CD14-positive monocyte (primary cell): Measurements from ENCODE around the gene CUL7. TPM values are rescaled to one million over a fixed set of nuclear protein-coding genes. Genes with fewer than 3 reads are reported as not detected.

Experiments used
- DNase-seq, 3 donors: peaks; one replicate each; pipeline ENCODE4 v3.0.0-alpha.2; 2011 to 2022
- H2AFZ ChIP-seq: 2 replicates; pipeline ENCODE4 v1.6.0; 2012; ENCODE audit warnings: mild to moderate bottlenecking, low read depth, low read length, inconsistent platforms; ENCODE audit not compliant: insufficient read depth, poor library complexity, severe bottlenecking
- H3K27ac ChIP-seq, 2 donors: 1 replicate in 1 of 2; 2 replicates in 1 of 2; pipeline ENCODE4 v1.5.1; 2012 to 2013; ENCODE audit warnings: low read length in 2 of 2, control low read depth in 1 of 2, inconsistent platforms in 1 of 2, low read depth in 1 of 2, mild to moderate bottlenecking in 1 of 2
- H3K27me3 ChIP-seq, 2 donors: one replicate each; pipeline versions ENCODE4 v1.6.0 to v1.6.1; 2011 to 2013; ENCODE audit warnings: low read length in 2 of 2; ENCODE audit not compliant: control insufficient read depth in 2 of 2, insufficient read depth in 2 of 2
- H3K36me3 ChIP-seq, 2 donors: replicated peaks in 1 of 2; 1 replicate in 1 of 2; 2 replicates in 1 of 2; pipeline versions ENCODE4 v1.5.1 to v1.6.1; 2012 to 2013; ENCODE audit warnings: low read length in 2 of 2, control low read depth in 1 of 2, inconsistent platforms in 1 of 2, mild to moderate bottlenecking in 1 of 2; ENCODE audit not compliant: insufficient read depth in 2 of 2, control insufficient read depth in 1 of 2
- H3K4me1 ChIP-seq, 2 donors: 1 replicate in 1 of 2; 2 replicates in 1 of 2; pipeline versions ENCODE4 v1.5.1 to v1.6.1; 2012 to 2013; ENCODE audit warnings: low read length in 2 of 2, control low read depth in 1 of 2, inconsistent platforms in 1 of 2, mild to moderate bottlenecking in 1 of 2, moderate library complexity in 1 of 2; ENCODE audit not compliant: insufficient read depth in 2 of 2, control insufficient read depth in 1 of 2
- H3K4me2 ChIP-seq: replicated peaks from 2 replicates; pipeline ENCODE3; 2012; ENCODE audit warnings: low read length, moderate library complexity, mild to moderate bottlenecking; ENCODE audit not compliant: poor library complexity, severe bottlenecking; ENCODE audit errors: extremely low read depth
- H3K4me3 ChIP-seq, 3 experiments: fragments of 200-600 bp in 1 of 3; sonication (generic) in 1 of 3; replicated peaks in 1 of 3; 1 replicate in 2 of 3; 2 replicates in 1 of 3; pipeline ENCODE4 v1.5.1; 2011 to 2013; ENCODE audit warnings: low read length in 3 of 3, mild to moderate bottlenecking in 3 of 3, control low read depth in 2 of 3, low read depth in 2 of 3, inconsistent platforms in 1 of 3, moderate library complexity in 1 of 3
- H3K79me2 ChIP-seq: 2 replicates; pipeline ENCODE4 v1.6.0; 2012; ENCODE audit warnings: mild to moderate bottlenecking, control low read depth, inconsistent platforms, low read length, moderate library complexity; ENCODE audit not compliant: insufficient read depth
- H3K9ac ChIP-seq: 2 replicates; pipeline ENCODE4 v1.6.0; 2017; ENCODE audit warnings: low read length, mild to moderate bottlenecking; ENCODE audit not compliant: insufficient read depth, poor library complexity, severe bottlenecking
- H3K9me3 ChIP-seq, 2 donors: replicated peaks in 1 of 2; 1 replicate in 1 of 2; 2 replicates in 1 of 2; pipeline versions ENCODE4 v1.5.1 to v1.6.1; 2012 to 2013; ENCODE audit warnings: low read length in 2 of 2, control low read depth in 1 of 2; ENCODE audit not compliant: control insufficient read depth in 1 of 2, insufficient read depth in 1 of 2
- H4K20me1 ChIP-seq: 2 replicates; pipeline ENCODE4 v1.6.0; 2012; ENCODE audit warnings: mild to moderate bottlenecking, low read length, control low read depth, moderate library complexity; ENCODE audit not compliant: insufficient read depth
- H3K27ac Mint-ChIP-seq, 7 donors: one replicate each; pipeline ENCODE4 v1.8.0; 2020; ENCODE audit warnings: mild to moderate bottlenecking in 7 of 7, mixed read lengths in 7 of 7, moderate library complexity in 6 of 7, inconsistent platforms in 2 of 7
- H3K27me3 Mint-ChIP-seq, 3 donors: one replicate each; pipeline ENCODE4 v1.8.0; 2021 to 2022; ENCODE audit warnings: low read depth in 3 of 3, mild to moderate bottlenecking in 3 of 3, mixed read lengths in 3 of 3, moderate library complexity in 3 of 3, inconsistent platforms in 1 of 3
- H3K36me3 Mint-ChIP-seq, 2 donors: one replicate each; pipeline ENCODE4 v1.8.0; 2020; ENCODE audit warnings: mixed read lengths in 2 of 2, inconsistent platforms in 1 of 2, mild to moderate bottlenecking in 1 of 2
- H3K4me1 Mint-ChIP-seq: one replicate; pipeline ENCODE4 v1.8.0; 2020; ENCODE audit warnings: mild to moderate bottlenecking, mixed read lengths
- H3K4me3 Mint-ChIP-seq, 2 donors: one replicate each; pipeline ENCODE4 v1.8.0; 2020; ENCODE audit warnings: mild to moderate bottlenecking in 2 of 2, mixed read lengths in 2 of 2, moderate library complexity in 1 of 2
- H3K9me3 Mint-ChIP-seq, 7 donors: one replicate each; pipeline ENCODE4 v1.8.0; 2020 to 2022; ENCODE audit warnings: mixed read lengths in 7 of 7, mild to moderate bottlenecking in 6 of 7, moderate library complexity in 6 of 7, inconsistent platforms in 2 of 7
- CTCF ChIP-seq: fragments of 200-600 bp; IDR thresholded peaks from one replicate; pipeline ENCODE4 v1.8.0; 2022; ENCODE audit warnings: antibody characterized with exemption, mild to moderate bottlenecking
- WGBS: methylation state at CpG from one replicate; pipeline ENCODE4 v1.1.5; 2013; ENCODE audit warnings: missing lambda C conversion rate; ENCODE audit not compliant: insufficient coverage; 5-methylcytosine and 5-hydroxymethylcytosine counted together
- intact Hi-C, 2 donors: fragments of 100-400 bp; cut with micrococcal nuclease; formaldehyde crosslinking; loops; one replicate each; pipeline versions ENCODE4 v1.15.0 to v1.15.1; 2023
- polyA plus RNA-seq, 3 donors: library from polyadenylated mRNA; depleted of rRNA in 1 of 3; unstranded in 2 of 3; stranded (reverse) in 1 of 3; fragments of 300-500 nt in 2 of 3; fragments of >200 nt in 1 of 3; fragmentation: Illumina TruSeq in 2 of 3; gene quantifications; 1 replicate in 2 of 3; 2 replicates in 1 of 3; pipeline ENCODE4 v1.2.3, GENCODE V29; 2012 to 2021

CUL7 gene
- polyA plus RNA-seq, 3 donors, result 1.2 to 11.6 (median 2.4) TPM

DNA sequence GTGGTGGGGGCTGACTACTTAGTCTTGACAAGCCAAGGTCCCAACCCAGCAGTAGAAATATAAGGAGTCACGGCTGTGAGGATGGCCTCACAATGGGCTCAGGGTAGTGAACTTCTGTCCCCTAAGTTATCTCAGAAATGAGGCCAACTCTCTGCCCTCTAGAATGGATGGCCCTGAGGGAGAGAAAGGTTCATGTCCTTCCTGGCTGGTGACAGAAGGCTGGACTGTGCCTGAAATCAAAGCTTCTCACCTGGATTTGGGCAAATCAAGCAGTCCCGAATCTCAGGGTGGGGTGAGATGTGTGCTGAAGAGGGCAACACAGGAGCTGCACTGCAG is 19.5 kb downstream of the CUL7 start:
- peaks cover 0 to 3% (median 0%) of the 10 kb centered on the region in 7 donors for H3K9me3 Mint-ChIP-seq
- no peak for DNase-seq
- no peaks in the 10 kb centered on the region for H3K4me1 Mint-ChIP-seq
- TF ChIP-seq CTCF, result no peak
- peaks cover 0 to 7% (median 0%) of the 10 kb centered on the region in 3 donors for H3K27me3 Mint-ChIP-seq
- H3K9me3 ChIP-seq, result no peaks in the 10 kb centered on the region
- H3K4me3 ChIP-seq, result no peak overlapping the region
- peak overlapping the region in 1 of 7 donors; percentile 35 for H3K27ac Mint-ChIP-seq
- peaks cover 50 to 90% of the 10 kb centered on the region in 2 donors for H3K36me3 Mint-ChIP-seq
- intact Hi-C loops, result no loop called here
- no peaks in the 10 kb centered on the region for H4K20me1 ChIP-seq
- H3K4me1 ChIP-seq, result no peaks in the 10 kb centered on the region
- 100% methylated on average over 1 of the region's 2 CpGs for WGBS
- H3K79me2 ChIP-seq, result no peaks in the 10 kb centered on the region
- no peak overlapping the region for H3K9ac ChIP-seq
- H3K36me3 ChIP-seq, result peaks cover 49 to 87% of the 10 kb centered on the region in 2 donors
- no peak overlapping the region for H3K27ac ChIP-seq
- H3K4me3 Mint-ChIP-seq, result no peak overlapping the region
- H3K27me3 ChIP-seq, result no peaks in the 10 kb centered on the region
- H2AFZ ChIP-seq, result no peak overlapping the region
- H3K4me2 ChIP-seq, result no peak overlapping the region

DNA sequence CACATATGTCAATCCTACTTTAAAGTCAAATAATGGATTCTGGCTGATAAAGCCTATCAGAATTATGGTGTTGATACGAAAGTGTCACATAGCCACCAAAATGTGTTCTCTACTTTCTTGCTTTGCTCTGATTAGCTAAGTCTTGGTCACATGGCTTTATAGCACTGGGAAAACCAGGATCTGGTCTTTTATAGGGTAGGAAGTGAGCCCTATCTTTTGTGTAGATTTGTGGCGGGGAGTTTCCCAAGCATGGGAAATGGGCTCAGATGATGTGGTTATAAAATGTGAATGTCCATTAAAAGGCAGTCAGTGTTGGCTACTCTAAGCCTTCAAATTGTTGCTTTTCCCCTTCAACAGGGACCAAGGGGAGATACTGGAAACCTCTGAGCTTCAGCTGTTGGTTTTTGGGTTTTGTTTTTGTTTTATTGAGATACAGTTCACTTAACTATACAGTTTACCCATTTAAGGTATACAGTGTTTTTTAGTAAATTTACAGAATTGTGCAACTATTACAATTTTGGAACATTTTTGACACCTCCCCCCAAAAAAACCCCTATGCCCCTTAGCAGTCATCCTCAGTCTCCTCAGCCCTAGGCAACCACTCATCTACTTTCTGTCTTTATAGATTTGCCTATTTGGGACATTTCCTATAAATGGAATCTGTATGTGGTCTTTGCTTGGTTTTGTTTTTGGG is 20.0 kb downstream of the CUL7 start:
- H3K36me3 ChIP-seq, result peaks cover 53 to 87% of the 10 kb centered on the region in 2 donors
- H3K79me2 ChIP-seq, result no peaks in the 10 kb centered on the region
- Mint-ChIP-seq H3K27me3 (peaks cover 0 to 5% (median 0%) of the 10 kb centered on the region in 3 donors), H3K4me3 (no peak overlapping the region), H3K36me3 (peaks cover 52 to 90% of the 10 kb centered on the region in 2 donors), H3K27ac (peak overlapping the region in 1 of 7 donors; percentile 22), H3K4me1 (no peaks in the 10 kb centered on the region), H3K9me3 (peaks cover 0 to 3% (median 0%) of the 10 kb centered on the region in 7 donors)
- no peak overlapping the region for H3K4me3 ChIP-seq
- no peaks in the 10 kb centered on the region for H3K4me1 ChIP-seq
- no peaks in the 10 kb centered on the region for H3K9me3 ChIP-seq
- no peak for TF ChIP-seq CTCF
- H4K20me1 ChIP-seq, result no peaks in the 10 kb centered on the region
- H3K27me3 ChIP-seq, result no peaks in the 10 kb centered on the region
- DNase-seq, result no peak
- intact Hi-C loops, result no loop called here
- 100% methylated on average over 1 of the region's 2 CpGs for WGBS
- H3K9ac ChIP-seq, result no peak overlapping the region
- no peak overlapping the region for H2AFZ ChIP-seq
- H3K27ac ChIP-seq, result peak overlapping the region in 1 of 2 donors; percentile 6
- H3K4me2 ChIP-seq, result no peak overlapping the region
